Measurements from ENCODE around the gene HLCS.
A peak's percentile ranks its signal among the peaks of the same experiment; 100 is the strongest.
"Not testable (repeated sequence)": the region's sequence is repeated elsewhere in the genome, so short reads cannot be mapped to it uniquely, and the experiment has no call there.

The HLCS gene

GRCh38 chr21:36966066-36966820 is at the start of gene HLCS:
Gene HLCS, minus strand, starts transcription at chr21:36966669. Its CDS starts 31 bp downstream, at chr21:36966638.
- TF ChIP-seq CTCF (IDR thresholded peaks at IDR 0.05; ENCODE audit: extremely low read depth, missing control alignments): peak; percentile 58
- DNase-seq (ENCODE audit: low spot score): peak; percentile 95

- peak; percentile 73 for TF ChIP-seq CTCF (IDR thresholded peaks at IDR 0.05; ENCODE audit: extremely low read depth, missing control alignments)
- peak; percentile 89 for DNase-seq (ENCODE audit: low spot score)
Measured at GRCh38 chr21:37009740-37010341, 43.4 kb upstream of the HLCS start.

GRCh38 chr21:37008724-37009123 is 42.3 kb upstream of the HLCS start:
- peak; percentile 30 for DNase-seq (ENCODE audit: low spot score)
- no peak for TF ChIP-seq CTCF (IDR thresholded peaks at IDR 0.05; ENCODE audit: extremely low read depth, missing control alignments)

- no peak for TF ChIP-seq CTCF (IDR thresholded peaks at IDR 0.05; ENCODE audit: extremely low read depth, missing control alignments)
- peak; percentile 65 for DNase-seq (ENCODE audit: low spot score)
Measured at GRCh38 chr21:37006486-37007291, 40.2 kb upstream of the HLCS start, which contains the start of gene RIPPLY3. Gene RIPPLY3, plus strand, starts transcription at chr21:37006702. Its CDS starts 71 bp downstream, at chr21:37006773.

- DNase-seq (ENCODE audit: low spot score): peak; percentile 48
- no peak for TF ChIP-seq CTCF (IDR thresholded peaks at IDR 0.05; ENCODE audit: extremely low read depth, missing control alignments)
Measured at GRCh38 chr21:37005548-37006485, 39.3 kb upstream of the HLCS start.

GRCh38 chr21:37003917-37004316 is 37.4 kb upstream of the HLCS start:
- DNase-seq (ENCODE audit: low spot score): not testable (repeated sequence)

GRCh38 chr21:37002851-37003250 is 36.4 kb upstream of the HLCS start:
- DNase-seq (ENCODE audit: low spot score): not testable (repeated sequence)
